Esophagus muscularis mucosa (tissue), 4 donors: ENCODE results near the gene KRT33A. TPM values are rescaled to one million over a fixed set of nuclear protein-coding genes. Genes with fewer than 3 reads are reported as not detected.

Source experiments
- DNase-seq: peaks from one replicate; pipeline ENCODE4 v3.0.0-alpha.2; 2017; ENCODE audit errors: extremely low spot score
- H3K27ac ChIP-seq, 4 donors: fragments of 200-600 bp; sonication (generic); replicated peaks in 1 of 4; 1 replicate in 3 of 4; 2 replicates in 1 of 4; pipeline ENCODE4 v1.5.1; 2016 to 2019; ENCODE audit warnings: mild to moderate bottlenecking in 1 of 4
- H3K27me3 ChIP-seq, 4 donors: fragments of 200-600 bp; sonication (generic); one replicate each; pipeline versions ENCODE4 v1.5.1 to v1.6.0; 2016 to 2019
- H3K36me3 ChIP-seq, 4 donors: fragments of 200-600 bp; sonication (generic); one replicate each; pipeline ENCODE4 v1.5.1; 2016 to 2019
- H3K4me1 ChIP-seq, 4 donors: fragments of 200-600 bp; sonication (generic); one replicate each; pipeline ENCODE4 v1.5.1; 2016 to 2019
- H3K4me3 ChIP-seq, 4 donors: fragments of 200-600 bp; sonication (generic); 1 replicate in 2 of 4; 2 replicates in 2 of 4; pipeline ENCODE4 v1.5.1; 2016 to 2019; ENCODE audit warnings: mild to moderate bottlenecking in 4 of 4, moderate library complexity in 1 of 4
- H3K9me3 ChIP-seq, 4 donors: fragments of 200-600 bp; sonication (generic); 1 replicate in 3 of 4; 2 replicates in 1 of 4; pipeline ENCODE4 v1.5.1; 2016 to 2019
- CTCF ChIP-seq, 3 experiments: fragments of 200-600 bp in 2 of 3; fragments of 450-650 bp in 1 of 3; sonication (generic) in 2 of 3; IDR thresholded peaks; one replicate each; pipeline ENCODE4 v1.5.1; 2017 to 2019; ENCODE audit warnings: antibody characterized with exemption in 3 of 3, mild to moderate bottlenecking in 2 of 3, moderate library complexity in 1 of 3
- EP300 ChIP-seq: sonication (generic); formaldehyde crosslinking; IDR thresholded peaks from one replicate; pipeline ENCODE4 v1.6.1; 2017; ENCODE audit warnings: antibody characterized with exemption
- POLR2A ChIP-seq: fragments of 450-650 bp; IDR thresholded peaks from one replicate; pipeline ENCODE4 v1.6.1; 2017; ENCODE audit warnings: antibody characterized with exemption, moderate library complexity, mild to moderate bottlenecking, low read depth
- POLR2AphosphoS5 ChIP-seq, 2 donors: sonication (generic); formaldehyde crosslinking; IDR thresholded peaks; one replicate each; pipeline ENCODE4 v1.6.1; 2017; ENCODE audit warnings: antibody characterized with exemption in 2 of 2
- WGBS: methylation state at CpG from one replicate; pipeline ENCODE4 v1.1.5; 2018; 5-methylcytosine and 5-hydroxymethylcytosine counted together
- intact Hi-C: fragments of 100-400 bp; cut with DNase I; formaldehyde crosslinking; loops from one replicate; pipeline ENCODE4 v1.15.1; 2023
- total RNA-seq, 4 donors: library from RNA; depleted of rRNA; stranded (reverse); fragments of >200 nt; gene quantifications; one replicate each; pipeline versions ENCODE4 v1.1.0 to v1.2.1, GENCODE V29; 2016

KRT33A gene
- total RNA-seq, 4 donors from 2014 or later: not detected

- 78% methylated on average over 10 of the region's 17 CpGs for WGBS
- H3K4me1 ChIP-seq: no peaks in the 10 kb centered on the region
- no peak overlapping the region for H3K27ac ChIP-seq
- no peaks in the 10 kb centered on the region for H3K36me3 ChIP-seq
- intact Hi-C loops: no loop called here
- no peak overlapping the region for H3K4me3 ChIP-seq
- TF ChIP-seq CTCF (IDR thresholded peaks at IDR 0.05) (no peak), POLR2AphosphoS5 (IDR thresholded peaks at IDR 0.05) (no peak), POLR2A (no peak), EP300 (no peak)
- H3K27me3 ChIP-seq: peaks cover 0 to 26% (median 0%) of the 10 kb centered on the region in 4 donors
- peaks cover 0 to 14% (median 5%) of the 10 kb centered on the region in 4 donors for H3K9me3 ChIP-seq
- DNase-seq: no peak
Measured at GRCh38 chr17:41315814-41316445, 34.7 kb downstream of the KRT33A start.

- Histone ChIP-seq H3K4me1 (no peaks in the 10 kb centered on the region), H3K9me3 (peaks cover 0 to 11% (median 5%) of the 10 kb centered on the region in 4 donors), H3K4me3 (no peak within 1 kb of the TSS), H3K36me3 (no peaks in the 10 kb centered on the region), H3K27me3 (peaks cover 0 to 26% (median 0%) of the 10 kb centered on the region in 4 donors), H3K27ac (no peak within 1 kb of the TSS)
- no peak for DNase-seq
- intact Hi-C loops: no loop called here
- TF ChIP-seq POLR2AphosphoS5 (IDR thresholded peaks at IDR 0.05) (no peak), CTCF (IDR thresholded peaks at IDR 0.05) (no peak), POLR2A (no peak), EP300 (no peak)
- 79% methylated on average over 8 of the region's 24 CpGs for whole genome bisulfite sequencing
Measured at GRCh38 chr17:41315204-41315794, 35.3 kb downstream of the KRT33A start, which contains the start of gene KRTAP17-1. TSS of gene KRTAP17-1 (minus strand) at chr17:41315710. CDS start at chr17:41315650, 60 bp downstream.

GRCh38 chr17:41311111-41311510, 39.5 kb downstream of the KRT33A start:
- no peaks in the 10 kb centered on the region for H3K9me3 ChIP-seq
- peaks cover 0 to 11% (median 9%) of the 10 kb centered on the region in 4 donors for H3K4me1 ChIP-seq
- intact Hi-C loops: no loop called here
- H3K27ac ChIP-seq: no peak overlapping the region
- peaks cover 0 to 25% (median 0%) of the 10 kb centered on the region in 4 donors for H3K27me3 ChIP-seq
- WGBS: 86% methylated on average over 1 of the region's 1 CpG
- no peaks in the 10 kb centered on the region for H3K36me3 ChIP-seq
- TF ChIP-seq EP300: no peak
- TF ChIP-seq CTCF (IDR thresholded peaks at IDR 0.05): no peak
- TF ChIP-seq POLR2A: no peak
- no peak for TF ChIP-seq POLR2AphosphoS5 (IDR thresholded peaks at IDR 0.05)
- no peak overlapping the region for H3K4me3 ChIP-seq
- no peak for DNase-seq

GRCh38 chr17:41308918-41309359, 41.7 kb downstream of the KRT33A start, which contains the start of gene KRTAP16-1:
TSS of gene KRTAP16-1 (minus strand) at chr17:41309309. CDS start at chr17:41309253, 56 bp downstream.
- peaks cover 0 to 4% (median 0%) of the 10 kb centered on the region in 4 donors for H3K27me3 ChIP-seq
- no peak within 1 kb of the TSS for H3K4me3 ChIP-seq
- WGBS: 69% methylated on average over 7 of the region's 7 CpGs
- intact Hi-C loops: no loop called here
- no peak for TF ChIP-seq CTCF (IDR thresholded peaks at IDR 0.05)
- no peak for TF ChIP-seq POLR2A
- TF ChIP-seq EP300: no peak
- no peak for TF ChIP-seq POLR2AphosphoS5 (IDR thresholded peaks at IDR 0.05)
- no peak for DNase-seq
- H3K27ac ChIP-seq: no peak within 1 kb of the TSS
- no peaks in the 10 kb centered on the region for H3K36me3 ChIP-seq
- H3K9me3 ChIP-seq: no peaks in the 10 kb centered on the region
- H3K4me1 ChIP-seq: peaks cover 0 to 11% (median 9%) of the 10 kb centered on the region in 4 donors
